HepG2 (cell line): ENCODE results near the gene RAB43. TPM values are rescaled to one million over a fixed set of nuclear protein-coding genes. Genes with fewer than 3 reads are reported as not detected.
A peak's percentile ranks its signal among the peaks of the same experiment; 100 is the strongest.

ENCODE experiments used
- BRCA1 ChIP-seq: sonication (generic); formaldehyde crosslinking; IDR thresholded peaks from 2 replicates; pipeline ENCODE4 v1.4.0; 2020; ENCODE audit warnings: missing genetic modification reagents
- FOXK1 ChIP-seq: sonication (generic); formaldehyde crosslinking; IDR thresholded peaks from 2 replicates; pipeline ENCODE4 v1.4.0; 2020; ENCODE audit warnings: low read depth, missing genetic modification reagents, borderline replicate concordance
- GATA4 ChIP-seq: sonication (generic); IDR thresholded peaks from 2 replicates; pipeline ENCODE4 v1.6.1; 2016; ENCODE audit warnings: antibody characterized with exemption, low read depth, borderline replicate concordance
- JUNB ChIP-seq: sonication (generic); formaldehyde crosslinking; IDR thresholded peaks from 2 replicates; pipeline ENCODE4 v1.8.0; 2022; ENCODE audit warnings: missing genetic modification reagents, mild to moderate bottlenecking, borderline replicate concordance
- KDM1A ChIP-seq: IDR thresholded peaks from 2 replicates; pipeline ENCODE4 v1.6.1; 2016; ENCODE audit warnings: missing compliant biosample characterization
- MTF2 ChIP-seq: sonication (generic); formaldehyde crosslinking; IDR thresholded peaks from 2 replicates; pipeline ENCODE4 v1.5.0; 2020; ENCODE audit warnings: missing genetic modification reagents, borderline replicate concordance
- MXD4 ChIP-seq: IDR thresholded peaks from 2 replicates; pipeline ENCODE4 v1.6.1; 2016; ENCODE audit warnings: mild to moderate bottlenecking, missing biosample characterization, missing genetic modification reagents
- PHF8 ChIP-seq: sonication (generic); formaldehyde crosslinking; IDR thresholded peaks from 2 replicates; pipeline ENCODE4 v1.5.0; 2020; ENCODE audit warnings: missing genetic modification reagents
- SNAPC2 ChIP-seq: sonication (generic); formaldehyde crosslinking; IDR thresholded peaks from 2 replicates; pipeline ENCODE4 v1.8.1; 2022; ENCODE audit warnings: mild to moderate bottlenecking, missing genetic modification reagents
- SUZ12 ChIP-seq: fragments of 150-350 bp; IDR thresholded peaks from 2 replicates; pipeline ENCODE4 v1.6.1; 2014; ENCODE audit warnings: low read depth, low read length
- polyA plus RNA-seq, 8 experiments: library from polyadenylated mRNA; depleted of rRNA in 3 of 8; stranded (reverse) in 7 of 8; unstranded in 1 of 8; fragments of >200 nt; fragmentation: Illumina TruSeq in 4 of 8; extraction: Trizol in 4 of 8; gene quantifications; 2 replicates each; pipeline versions ENCODE4 v1.2.1 to v1.2.3, GENCODE V29; 2011 to 2016; ENCODE audit warnings: low read depth in 4 of 8, missing spikeins in 1 of 8, mixed read lengths in 1 of 8; ENCODE audit not compliant: insufficient read depth in 1 of 8
- total RNA-seq, 5 experiments: library from RNA; depleted of rRNA; stranded (reverse); fragments of >200 nt; fragmentation: Illumina TruSeq; extraction: Trizol; gene quantifications; 2 replicates each; pipeline ENCODE4 v1.2.3, GENCODE V29; 2016; ENCODE audit warnings: low read depth in 1 of 5
- TF ChIP-seq, protein P1 (sequence below): sonication (generic); formaldehyde crosslinking; IDR thresholded peaks from 2 replicates; pipeline ENCODE4 v1.5.1; 2020; ENCODE audit warnings: mild to moderate bottlenecking, missing genetic modification reagents, borderline replicate concordance
- TF ChIP-seq, protein P2 (sequence below): sonication (generic); formaldehyde crosslinking; IDR thresholded peaks from 2 replicates; pipeline ENCODE4 v1.5.1; 2020; ENCODE audit warnings: mild to moderate bottlenecking, missing genetic modification reagents, borderline replicate concordance
- TF ChIP-seq, protein P3 (sequence below): fragments of 450-650 bp; IDR thresholded peaks from 2 replicates; pipeline ENCODE4 v1.6.1; 2017
- TF ChIP-seq, protein P4 (sequence below): sonication (generic); formaldehyde crosslinking; IDR thresholded peaks from 2 replicates; pipeline ENCODE4 v1.8.0; 2023; ENCODE audit warnings: mild to moderate bottlenecking, missing genetic modification reagents
- TF ChIP-seq, protein P5 (sequence below): sonication (generic); formaldehyde crosslinking; IDR thresholded peaks from 2 replicates; pipeline ENCODE4 v1.5.0; 2020; ENCODE audit warnings: mild to moderate bottlenecking, missing genetic modification reagents, borderline replicate concordance
- TF ChIP-seq, protein P6 (sequence below): sonication (generic); formaldehyde crosslinking; IDR thresholded peaks from 2 replicates; pipeline ENCODE4 v1.8.0; 2022; ENCODE audit warnings: mild to moderate bottlenecking, missing genetic modification reagents, borderline replicate concordance

Gene RAB43
- total and polyA plus RNA-seq, 2 of the 13 experiments (the other 11 are each of a cell fraction or from before 2014, with no cell fraction given), result 11.8 to 18.4 TPM

DNA sequence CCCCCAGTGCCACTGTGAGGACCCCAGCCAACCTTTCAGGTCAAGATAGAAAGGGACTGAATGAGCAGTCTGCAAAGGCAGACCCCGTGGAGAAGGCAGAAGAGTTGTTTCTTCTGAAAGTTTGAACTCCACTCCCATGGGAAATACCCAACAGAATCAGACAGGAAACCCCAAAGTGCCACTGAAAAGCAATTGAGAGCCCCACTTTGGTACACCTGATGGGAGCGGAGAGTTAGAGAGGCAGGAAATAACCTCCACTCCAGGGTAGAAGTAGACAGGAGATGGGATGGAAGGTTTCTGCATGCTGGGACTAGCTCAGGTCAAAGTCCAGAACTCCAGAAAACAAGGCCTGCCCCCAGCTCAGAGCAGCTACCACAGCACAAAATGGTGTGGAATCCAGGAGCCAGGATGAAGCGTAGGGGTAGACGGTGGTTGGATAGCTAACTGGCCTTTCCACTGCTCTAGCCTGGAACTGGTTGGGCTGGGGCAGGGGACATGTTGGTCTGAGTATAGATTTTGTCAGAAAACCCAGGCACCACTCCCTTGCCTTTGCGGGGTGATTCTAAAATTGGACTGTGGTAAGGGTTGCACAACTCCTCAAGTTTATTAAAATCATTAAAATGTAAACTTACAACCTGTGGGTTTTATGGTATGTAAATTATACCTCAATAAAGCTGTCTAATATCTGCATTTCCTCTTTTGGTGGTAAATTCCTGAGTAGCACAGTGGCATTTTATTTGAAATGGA is 1.9 kb upstream of the RAB43 start (continued):
- TF ChIP-seq, protein P1, sequence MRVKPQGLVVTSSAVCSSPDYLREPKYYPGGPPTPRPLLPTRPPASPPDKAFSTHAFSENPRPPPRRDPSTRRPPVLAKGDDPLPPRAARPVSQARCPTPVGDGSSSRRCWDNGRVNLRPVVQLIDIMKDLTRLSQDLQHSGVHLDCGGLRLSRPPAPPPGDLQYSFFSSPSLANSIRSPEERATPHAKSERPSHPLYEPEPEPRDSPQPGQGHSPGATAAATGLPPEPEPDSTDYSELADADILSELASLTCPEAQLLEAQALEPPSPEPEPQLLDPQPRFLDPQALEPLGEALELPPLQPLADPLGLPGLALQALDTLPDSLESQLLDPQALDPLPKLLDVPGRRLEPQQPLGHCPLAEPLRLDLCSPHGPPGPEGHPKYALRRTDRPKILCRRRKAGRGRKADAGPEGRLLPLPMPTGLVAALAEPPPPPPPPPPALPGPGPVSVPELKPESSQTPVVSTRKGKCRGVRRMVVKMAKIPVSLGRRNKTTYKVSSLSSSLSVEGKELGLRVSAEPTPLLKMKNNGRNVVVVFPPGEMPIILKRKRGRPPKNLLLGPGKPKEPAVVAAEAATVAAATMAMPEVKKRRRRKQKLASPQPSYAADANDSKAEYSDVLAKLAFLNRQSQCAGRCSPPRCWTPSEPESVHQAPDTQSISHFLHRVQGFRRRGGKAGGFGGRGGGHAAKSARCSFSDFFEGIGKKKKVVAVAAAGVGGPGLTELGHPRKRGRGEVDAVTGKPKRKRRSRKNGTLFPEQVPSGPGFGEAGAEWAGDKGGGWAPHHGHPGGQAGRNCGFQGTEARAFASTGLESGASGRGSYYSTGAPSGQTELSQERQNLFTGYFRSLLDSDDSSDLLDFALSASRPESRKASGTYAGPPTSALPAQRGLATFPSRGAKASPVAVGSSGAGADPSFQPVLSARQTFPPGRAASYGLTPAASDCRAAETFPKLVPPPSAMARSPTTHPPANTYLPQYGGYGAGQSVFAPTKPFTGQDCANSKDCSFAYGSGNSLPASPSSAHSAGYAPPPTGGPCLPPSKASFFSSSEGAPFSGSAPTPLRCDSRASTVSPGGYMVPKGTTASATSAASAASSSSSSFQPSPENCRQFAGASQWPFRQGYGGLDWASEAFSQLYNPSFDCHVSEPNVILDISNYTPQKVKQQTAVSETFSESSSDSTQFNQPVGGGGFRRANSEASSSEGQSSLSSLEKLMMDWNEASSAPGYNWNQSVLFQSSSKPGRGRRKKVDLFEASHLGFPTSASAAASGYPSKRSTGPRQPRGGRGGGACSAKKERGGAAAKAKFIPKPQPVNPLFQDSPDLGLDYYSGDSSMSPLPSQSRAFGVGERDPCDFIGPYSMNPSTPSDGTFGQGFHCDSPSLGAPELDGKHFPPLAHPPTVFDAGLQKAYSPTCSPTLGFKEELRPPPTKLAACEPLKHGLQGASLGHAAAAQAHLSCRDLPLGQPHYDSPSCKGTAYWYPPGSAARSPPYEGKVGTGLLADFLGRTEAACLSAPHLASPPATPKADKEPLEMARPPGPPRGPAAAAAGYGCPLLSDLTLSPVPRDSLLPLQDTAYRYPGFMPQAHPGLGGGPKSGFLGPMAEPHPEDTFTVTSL, result 0 out of 2 replicates have a peak, but pooled peaks have one; percentile 20
- TF ChIP-seq MXD4 (no peak), SNAPC2 (CRISPR knock-in tag) (no peak), JUNB (no peak), PHF8 (CRISPR knock-in tag) (0 out of 2 replicates have a peak, but pooled peaks have one; percentile 63), SUZ12 (no peak), GATA4 (no peak), BRCA1 (CRISPR knock-in tag) (no peak; the same call in 1 of the 2 replicates), FOXK1 (CRISPR knock-in tag) (no peak), MTF2 (no peak), KDM1A (CRISPR knock-in tag) (no peak)
- TF ChIP-seq, protein P2, sequence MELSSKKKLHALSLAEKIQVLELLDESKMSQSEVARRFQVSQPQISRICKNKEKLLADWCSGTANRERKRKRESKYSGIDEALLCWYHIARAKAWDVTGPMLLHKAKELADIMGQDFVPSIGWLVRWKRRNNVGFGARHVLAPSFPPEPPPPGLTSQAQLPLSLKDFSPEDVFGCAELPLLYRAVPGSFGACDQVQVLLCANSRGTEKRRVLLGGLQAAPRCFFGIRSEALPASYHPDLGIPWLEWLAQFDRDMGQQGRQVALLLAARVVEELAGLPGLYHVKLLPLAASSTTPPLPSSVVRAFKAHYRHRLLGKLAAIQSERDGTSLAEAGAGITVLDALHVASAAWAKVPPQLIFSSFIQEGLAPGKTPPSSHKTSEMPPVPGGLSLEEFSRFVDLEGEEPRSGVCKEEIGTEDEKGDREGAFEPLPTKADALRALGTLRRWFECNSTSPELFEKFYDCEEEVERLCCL (CRISPR knock-in tag), result no peak
- TF ChIP-seq, protein P3, sequence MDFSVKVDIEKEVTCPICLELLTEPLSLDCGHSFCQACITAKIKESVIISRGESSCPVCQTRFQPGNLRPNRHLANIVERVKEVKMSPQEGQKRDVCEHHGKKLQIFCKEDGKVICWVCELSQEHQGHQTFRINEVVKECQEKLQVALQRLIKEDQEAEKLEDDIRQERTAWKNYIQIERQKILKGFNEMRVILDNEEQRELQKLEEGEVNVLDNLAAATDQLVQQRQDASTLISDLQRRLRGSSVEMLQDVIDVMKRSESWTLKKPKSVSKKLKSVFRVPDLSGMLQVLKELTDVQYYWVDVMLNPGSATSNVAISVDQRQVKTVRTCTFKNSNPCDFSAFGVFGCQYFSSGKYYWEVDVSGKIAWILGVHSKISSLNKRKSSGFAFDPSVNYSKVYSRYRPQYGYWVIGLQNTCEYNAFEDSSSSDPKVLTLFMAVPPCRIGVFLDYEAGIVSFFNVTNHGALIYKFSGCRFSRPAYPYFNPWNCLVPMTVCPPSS, result no peak
- TF ChIP-seq, protein P4, sequence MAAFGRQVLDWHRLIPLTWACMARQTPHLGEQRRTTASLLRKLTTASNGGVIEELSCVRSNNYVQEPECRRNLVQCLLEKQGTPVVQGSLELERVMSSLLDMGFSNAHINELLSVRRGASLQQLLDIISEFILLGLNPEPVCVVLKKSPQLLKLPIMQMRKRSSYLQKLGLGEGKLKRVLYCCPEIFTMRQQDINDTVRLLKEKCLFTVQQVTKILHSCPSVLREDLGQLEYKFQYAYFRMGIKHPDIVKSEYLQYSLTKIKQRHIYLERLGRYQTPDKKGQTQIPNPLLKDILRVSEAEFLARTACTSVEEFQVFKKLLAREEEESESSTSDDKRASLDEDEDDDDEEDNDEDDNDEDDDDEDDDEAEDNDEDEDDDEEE (CRISPR knock-in tag), result no peak
- TF ChIP-seq, protein P5, sequence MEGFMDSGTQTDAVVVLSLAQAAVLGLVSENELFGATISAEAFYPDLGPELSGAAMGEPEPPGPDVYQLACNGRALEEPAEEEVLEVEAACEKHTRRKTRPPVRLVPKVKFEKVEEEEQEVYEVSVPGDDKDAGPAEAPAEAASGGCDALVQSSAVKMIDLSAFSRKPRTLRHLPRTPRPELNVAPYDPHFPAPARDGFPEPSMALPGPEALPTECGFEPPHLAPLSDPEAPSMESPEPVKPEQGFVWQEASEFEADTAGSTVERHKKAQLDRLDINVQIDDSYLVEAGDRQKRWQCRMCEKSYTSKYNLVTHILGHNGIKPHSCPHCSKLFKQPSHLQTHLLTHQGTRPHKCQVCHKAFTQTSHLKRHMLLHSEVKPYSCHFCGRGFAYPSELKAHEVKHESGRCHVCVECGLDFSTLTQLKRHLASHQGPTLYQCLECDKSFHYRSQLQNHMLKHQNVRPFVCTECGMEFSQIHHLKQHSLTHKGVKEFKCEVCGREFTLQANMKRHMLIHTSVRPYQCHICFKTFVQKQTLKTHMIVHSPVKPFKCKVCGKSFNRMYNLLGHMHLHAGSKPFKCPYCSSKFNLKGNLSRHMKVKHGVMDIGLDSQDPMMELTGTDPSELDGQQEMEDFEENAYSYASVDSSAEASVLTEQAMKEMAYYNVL (CRISPR knock-in tag), result no peak
- TF ChIP-seq, protein P6, sequence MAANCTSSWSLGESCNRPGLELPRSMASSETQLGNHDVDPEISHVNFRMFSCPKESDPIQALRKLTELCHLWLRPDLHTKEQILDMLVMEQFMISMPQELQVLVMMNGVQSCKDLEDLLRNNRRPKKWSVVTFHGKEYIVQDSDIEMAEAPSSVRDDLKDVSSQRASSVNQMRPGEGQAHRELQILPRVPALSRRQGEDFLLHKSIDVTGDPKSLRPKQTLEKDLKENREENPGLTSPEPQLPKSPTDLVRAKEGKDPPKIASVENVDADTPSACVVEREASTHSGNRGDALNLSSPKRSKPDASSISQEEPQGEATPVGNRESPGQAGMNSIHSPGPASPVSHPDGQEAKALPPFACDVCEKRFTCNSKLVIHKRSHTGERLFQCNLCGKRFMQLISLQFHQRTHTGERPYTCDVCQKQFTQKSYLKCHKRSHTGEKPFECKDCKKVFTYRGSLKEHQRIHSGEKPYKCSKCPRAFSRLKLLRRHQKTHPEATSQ (CRISPR knock-in tag), result no peak
